ENCODE data around the gene POU6F2.

The POU6F2 gene

DNA sequence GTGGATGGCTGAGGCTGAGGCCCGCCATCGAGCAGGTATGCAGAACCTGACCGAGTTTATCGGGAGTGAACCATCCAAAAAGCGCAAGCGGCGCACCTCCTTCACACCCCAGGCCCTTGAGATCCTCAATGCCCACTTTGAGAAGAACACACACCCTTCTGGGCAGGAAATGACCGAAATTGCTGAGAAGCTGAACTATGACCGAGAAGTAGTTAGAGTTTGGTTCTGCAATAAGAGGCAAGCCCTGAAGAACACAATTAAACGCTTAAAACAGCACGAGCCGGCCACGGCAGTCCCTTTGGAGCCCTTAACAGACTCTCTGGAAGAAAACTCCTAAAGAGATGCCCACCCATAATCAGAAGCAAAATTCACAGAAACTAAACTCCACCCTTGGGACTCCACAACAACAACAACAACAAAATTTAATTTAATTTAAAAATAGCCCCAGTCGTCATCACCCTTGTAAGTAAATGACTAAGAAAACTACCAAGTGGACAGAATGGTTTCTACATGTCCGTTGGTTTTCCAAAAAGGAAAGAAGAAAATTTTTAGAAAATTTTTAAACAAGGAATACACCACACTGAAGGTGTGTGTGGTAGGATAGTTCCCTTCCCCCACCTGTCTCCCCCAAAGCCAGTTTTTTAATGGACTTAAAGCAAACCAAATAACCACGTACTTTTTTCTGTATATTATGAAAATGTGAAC, 486.8 kb downstream of the POU6F2 start:
- no peak for DNase-seq

GRCh38 chr7:39465055-39465929, 487.6 kb downstream of the POU6F2 start:
- peak; percentile 87 for DNase-seq

- no peak for DNase-seq
Measured at GRCh38 chr7:39468261-39468660, 490.6 kb downstream of the POU6F2 start.

GRCh38 chr7:39468808-39469374, 491.2 kb downstream of the POU6F2 start:
- no peak for DNase-seq

DNA sequence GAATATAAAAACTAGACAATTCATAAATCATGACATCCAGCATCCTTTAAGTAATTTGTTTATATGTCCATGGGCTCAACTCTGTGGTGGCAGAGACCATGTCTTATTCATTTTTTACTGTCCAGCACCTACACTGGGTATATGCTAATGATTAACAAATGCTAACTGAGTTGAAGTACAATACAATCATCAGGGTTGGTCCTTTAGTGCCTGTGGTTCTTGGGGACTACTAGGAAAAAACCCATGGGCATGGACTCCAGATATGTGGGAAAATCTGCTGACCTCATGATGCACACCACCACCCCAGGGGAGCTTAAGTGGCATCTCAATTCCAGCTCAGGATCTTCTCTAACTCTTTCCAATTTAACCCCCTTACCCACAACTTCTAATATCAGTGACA, 503.2 kb downstream of the POU6F2 start:
- no peak for DNase-seq

DNA sequence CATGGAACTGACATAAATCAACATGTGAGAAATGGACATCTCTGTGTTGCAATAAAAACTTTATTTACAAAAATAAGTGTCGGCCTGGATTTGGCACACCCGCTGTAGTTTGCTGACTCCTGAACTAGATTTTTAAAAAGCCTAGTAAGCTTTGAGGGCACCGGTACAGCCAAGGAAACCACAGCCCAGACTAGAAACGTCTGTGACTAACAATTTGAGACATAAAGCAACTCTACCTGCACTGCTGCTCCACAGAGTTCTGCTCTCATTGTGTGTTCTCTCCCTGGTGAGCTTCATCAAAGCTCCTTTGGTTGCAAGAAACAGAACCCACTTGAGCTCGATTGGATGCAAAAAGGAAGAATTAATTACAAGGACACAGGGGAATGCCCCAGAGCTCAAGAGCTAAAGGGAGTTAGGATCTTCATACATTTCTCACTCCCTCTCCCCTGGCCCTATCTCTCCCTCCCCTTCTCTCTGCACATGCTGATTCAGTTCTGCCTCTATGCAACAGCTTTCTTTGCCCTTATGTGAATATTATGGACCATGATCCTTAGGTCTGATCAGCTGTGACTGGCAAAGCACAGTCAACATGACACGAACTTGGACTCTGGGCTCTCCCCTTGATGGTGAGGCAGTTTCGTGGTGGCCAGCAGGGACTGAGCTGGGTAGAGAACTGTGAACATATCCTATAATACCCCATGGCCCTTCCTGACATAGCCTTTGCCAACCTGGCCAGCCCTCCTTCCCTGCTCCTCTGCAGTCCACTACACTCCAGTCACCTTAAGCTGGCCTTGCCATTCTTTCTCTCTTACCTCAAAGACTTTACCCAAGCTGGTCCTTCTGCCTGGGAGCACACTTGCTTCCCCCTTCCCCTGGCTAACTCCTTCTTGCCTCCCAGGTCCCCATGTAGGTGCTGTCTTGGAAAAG, 511.0 kb downstream of the POU6F2 start:
- no peak for DNase-seq

- DNase-seq: no peak
Measured at GRCh38 chr7:39490296-39490695, 512.6 kb downstream of the POU6F2 start.

DNA sequence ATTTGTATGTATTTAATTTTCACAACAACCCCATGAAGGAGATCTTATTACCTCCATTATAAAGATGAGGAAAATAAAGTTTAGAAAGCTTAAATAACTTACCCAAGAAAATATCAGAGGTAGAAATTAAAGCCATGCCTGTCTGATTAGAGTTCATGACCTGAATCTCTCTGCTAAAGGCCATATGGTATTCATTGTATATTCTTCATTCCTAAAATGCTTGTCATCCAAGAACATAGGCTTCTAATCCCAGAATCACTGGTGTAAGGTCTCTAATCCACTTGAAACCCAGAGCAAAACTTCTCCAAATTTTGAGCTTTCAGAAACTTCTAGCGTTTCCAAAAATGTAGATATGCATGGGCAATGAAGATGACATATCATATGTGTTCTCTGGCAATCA, 516.2 kb downstream of the POU6F2 start:
- no peak for DNase-seq

DNA sequence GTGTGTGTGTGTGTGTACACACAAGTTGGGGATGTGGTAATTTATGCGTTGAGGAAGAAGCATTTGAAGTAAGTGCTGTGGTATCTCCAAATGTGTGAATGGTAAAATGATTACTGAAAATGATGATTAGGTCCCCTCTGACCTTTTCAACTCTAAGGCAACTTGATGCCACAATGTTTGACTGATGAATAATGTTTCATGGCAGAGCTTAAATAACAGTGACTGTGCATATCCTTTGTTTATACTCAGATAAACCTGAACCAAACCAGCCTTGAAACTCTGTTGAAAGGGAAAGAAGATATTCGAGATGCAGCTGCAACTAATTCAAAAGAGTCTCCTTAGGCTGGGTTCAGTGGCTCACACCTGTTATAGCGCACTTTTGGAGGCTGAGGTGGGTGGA, 523.6 kb downstream of the POU6F2 start:
- DNase-seq: no peak

DNA sequence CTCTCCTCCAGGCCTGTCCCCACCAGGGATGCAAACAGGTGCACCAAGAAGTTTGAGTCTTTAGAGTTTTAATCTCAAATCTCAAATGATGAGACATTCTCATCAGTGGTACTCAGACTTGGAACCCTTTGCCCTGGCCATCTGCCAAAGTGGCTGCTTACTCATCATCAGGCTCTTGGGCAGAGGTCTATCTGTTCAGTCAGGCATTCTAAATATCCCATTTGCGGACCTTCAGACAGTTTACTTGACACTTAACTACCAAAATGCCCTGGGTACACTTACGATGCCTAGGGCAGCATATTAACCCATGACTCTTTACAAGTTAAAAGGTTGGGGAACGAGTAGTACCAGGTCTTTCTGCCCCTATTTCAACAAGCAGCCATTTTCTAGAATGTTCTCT, 527.3 kb downstream of the POU6F2 start:
- no peak for DNase-seq

GRCh38 chr7:39507866-39508551, 530.3 kb downstream of the POU6F2 start:
- DNase-seq: no peak

DNA sequence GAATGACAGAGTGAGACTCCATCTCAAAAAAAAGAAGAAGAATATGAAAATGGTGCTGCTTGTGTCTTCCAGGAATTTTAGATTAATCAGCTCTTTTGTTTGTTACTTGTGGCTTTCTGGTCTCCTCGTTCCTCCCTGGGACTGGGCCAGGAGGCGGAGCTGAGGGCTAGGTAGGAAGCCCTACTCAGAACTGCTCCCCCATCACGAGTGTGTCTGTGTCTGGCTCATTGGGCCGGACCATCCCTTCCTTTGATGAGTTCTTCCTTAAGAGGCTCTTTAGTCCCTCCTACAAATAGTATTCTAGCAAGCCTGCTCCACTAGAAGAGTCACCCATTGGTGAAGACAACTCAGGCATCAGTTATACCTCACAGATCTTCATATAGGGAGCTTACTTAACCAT, 531.7 kb downstream of the POU6F2 start:
- no peak for DNase-seq

- no peak for DNase-seq
Measured at GRCh38 chr7:39509912-39510311, 532.2 kb downstream of the POU6F2 start.

DNA sequence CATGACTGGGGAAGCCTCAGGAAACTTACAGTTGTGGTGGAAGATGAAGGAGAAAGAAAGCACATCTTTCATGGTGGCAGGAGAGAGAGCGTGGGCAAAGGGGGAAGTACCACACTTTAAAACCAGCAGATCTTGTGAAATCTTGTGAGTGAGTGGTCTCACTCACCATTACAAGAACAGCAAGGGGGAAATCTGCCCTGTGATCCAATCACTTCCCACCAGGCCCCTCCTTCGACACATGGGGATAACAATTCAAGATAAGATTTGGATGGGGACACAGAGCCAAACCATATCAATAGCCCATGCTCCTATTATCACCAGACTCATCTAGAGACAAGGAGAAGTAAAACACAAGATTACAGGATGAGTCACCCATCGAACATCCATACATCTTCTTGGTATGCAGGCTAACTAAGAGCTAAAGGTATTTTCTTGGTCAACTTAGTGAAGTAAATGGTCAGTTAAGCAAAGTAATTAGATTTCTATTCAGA, 533.2 kb downstream of the POU6F2 start:
- DNase-seq: no peak

DNA sequence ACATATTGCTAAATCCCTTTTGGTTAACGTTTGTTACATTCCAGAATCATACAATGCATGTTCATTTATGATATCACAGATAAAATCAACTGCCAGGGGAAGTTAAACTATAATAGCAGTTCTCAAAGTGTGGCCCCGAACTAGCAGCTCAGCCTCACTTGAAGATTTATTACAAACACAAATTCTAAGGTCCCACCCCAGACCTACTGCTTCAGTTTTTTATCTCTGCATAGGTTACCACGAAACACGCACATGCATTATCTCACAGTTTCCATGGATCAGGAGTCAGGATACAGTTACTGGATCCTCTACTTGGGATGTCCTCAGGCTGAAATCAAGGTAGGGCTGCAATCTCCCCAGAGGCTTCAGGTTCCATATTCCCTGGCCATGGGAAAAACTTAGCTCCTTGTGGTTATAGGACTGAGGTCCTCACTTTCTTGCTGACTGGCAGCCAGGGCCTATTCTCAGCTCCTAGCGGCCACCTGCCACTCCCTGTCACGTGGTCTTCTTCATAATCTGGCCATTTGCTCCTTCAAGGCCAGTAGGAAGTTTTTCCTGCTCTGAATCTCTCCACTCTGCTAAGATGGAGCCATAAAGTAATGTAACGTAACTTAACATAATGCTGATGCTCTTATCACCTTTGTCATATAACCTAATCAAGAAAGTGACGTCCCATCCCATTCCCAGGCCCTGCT, 538.0 kb downstream of the POU6F2 start:
- DNase-seq: no peak

- DNase-seq: no peak
Measured at GRCh38 chr7:39516498-39516897, 538.8 kb downstream of the POU6F2 start.

DNA sequence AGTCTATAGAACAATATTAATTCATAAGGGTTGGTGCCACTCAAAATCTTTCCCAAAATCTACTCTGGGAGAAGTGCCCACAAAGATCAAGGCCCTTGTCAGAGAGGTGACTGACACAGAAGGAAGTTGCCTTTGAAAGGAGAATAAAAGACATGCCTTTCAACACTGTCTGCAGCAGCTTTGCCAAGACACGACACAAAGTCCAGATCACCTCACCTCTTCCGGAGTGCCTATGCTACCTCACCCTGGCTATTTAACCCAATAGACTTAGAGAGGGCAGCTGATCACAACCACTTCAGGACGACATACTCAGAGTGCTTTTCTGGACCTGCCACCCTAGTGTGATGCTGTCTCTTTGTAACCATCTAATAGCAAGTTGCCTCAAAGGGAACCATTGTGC, 539.5 kb downstream of the POU6F2 start:
- DNase-seq: no peak
